ENCODE data around the gene DNAH1. TPM values are rescaled to one million over a fixed set of nuclear protein-coding genes. Genes with fewer than 3 reads are reported as not detected.
A peak's percentile ranks its signal among the peaks of the same experiment; 100 is the strongest.

Gene DNAH1
- total and polyA plus RNA-seq, 7 donors = 1.2 to 8.6 (median 4.6) TPM

- Histone ChIP-seq H3K36me3 (peaks cover 0 to 24% (median 8%) of the 10 kb centered on the region in 4 donors), H3K9me3 (no peaks in the 10 kb centered on the region), H3K27ac (no peak overlapping the region), H3K27me3 (no peaks in the 10 kb centered on the region), H3K4me1 (peaks cover 0 to 17% (median 10%) of the 10 kb centered on the region in 4 donors), H3K4me3 (no peak overlapping the region)
- peak in 1 of 4 experiments; percentile 5 for TF ChIP-seq CTCF (IDR thresholded peaks at IDR 0.05)
- no peak for TF ChIP-seq EP300 (IDR thresholded peaks at IDR 0.05)
- intact Hi-C loops (cut with DNase I) = loop anchor here (2.0 to 5.0 kb wide), 2 partner anchors 49 to 293 kb away; partner anchors contain the start of gene RPL29
- DNase-seq = peak; percentile 59
- WGBS, 2 donors = 22 to 69% methylated on average over 15 of the region's 15 CpGs
Observed at GRCh38 chr3:52289747-52290595, 26.1 kb upstream of the DNAH1 start.

GRCh38 chr3:52290596-52291507 lies 25.3 kb upstream of the DNAH1 start:
- Histone ChIP-seq H3K36me3 (peaks cover 0 to 24% (median 8%) of the 10 kb centered on the region in 4 donors), H3K4me1 (peaks cover 0 to 17% (median 10%) of the 10 kb centered on the region in 4 donors), H3K4me3 (no peak overlapping the region), H3K27ac (no peak overlapping the region), H3K9me3 (no peaks in the 10 kb centered on the region), H3K27me3 (no peaks in the 10 kb centered on the region)
- peak; percentile 59 for DNase-seq
- 45 to 84% methylated on average over 23 of the region's 23 CpGs for WGBS, 2 donors
- intact Hi-C loops (cut with DNase I) = no loop called here
- TF ChIP-seq POLR2A (IDR thresholded peaks at IDR 0.05) (no peak), CTCF (IDR thresholded peaks at IDR 0.05) (no peak), POLR2AphosphoS5 (IDR thresholded peaks at IDR 0.05) (no peak), EP300 (IDR thresholded peaks at IDR 0.05) (no peak)

GRCh38 chr3:52291508-52292181 lies 24.5 kb upstream of the DNAH1 start:
- peaks cover 0 to 24% (median 8%) of the 10 kb centered on the region in 4 donors for H3K36me3 ChIP-seq

More at GRCh38 chr3:52291508-52292181, 24.5 kb upstream of the DNAH1 start:
- DNase-seq = peak; percentile 54
- 50 to 75% methylated on average over 7 of the region's 7 CpGs for WGBS, 2 donors
- no peaks in the 10 kb centered on the region for H3K27me3 ChIP-seq
- intact Hi-C loops (cut with DNase I) = no loop called here
- TF ChIP-seq EP300 (IDR thresholded peaks at IDR 0.05) (no peak), CTCF (IDR thresholded peaks at IDR 0.05) (no peak), POLR2A (IDR thresholded peaks at IDR 0.05) (no peak), POLR2AphosphoS5 (IDR thresholded peaks at IDR 0.05) (no peak)
- H3K27ac ChIP-seq = no peak overlapping the region
- no peaks in the 10 kb centered on the region for H3K9me3 ChIP-seq
- peaks cover 0 to 14% (median 8%) of the 10 kb centered on the region in 4 donors for H3K4me1 ChIP-seq
- H3K4me3 ChIP-seq = no peak overlapping the region
